T-helper 2 cell (primary cell): ENCODE data around the gene TSGA10IP.

Source experiments
- DNase-seq, 5 experiments: peaks; one replicate each; pipeline versions ENCODE4 v3.0.0 to v3.0.0-alpha.2; 2012 to 2022

Gene TSGA10IP

GRCh38 chr11:66008468-66009101, 63.3 kb downstream of the TSGA10IP start:
- no peak for DNase-seq
